Hepatocyte (in vitro differentiated cells): ENCODE measurements around the gene ZSWIM2.

Experiments used
- EZH2 ChIP-seq: fragments of 200-600 bp; sonication (generic); IDR thresholded peaks from 2 replicates; pipeline ENCODE4 v1.6.1; 2016; ENCODE audit warnings: antibody characterized with exemption, mild to moderate bottlenecking, borderline replicate concordance
- TF ChIP-seq, protein P1 (sequence below): fragments of 200-600 bp; sonication (generic); IDR thresholded peaks from 2 replicates; pipeline ENCODE4 v1.5.1; 2016; ENCODE audit warnings: antibody characterized with exemption, mild to moderate bottlenecking; ENCODE audit not compliant: poor library complexity

DNA sequence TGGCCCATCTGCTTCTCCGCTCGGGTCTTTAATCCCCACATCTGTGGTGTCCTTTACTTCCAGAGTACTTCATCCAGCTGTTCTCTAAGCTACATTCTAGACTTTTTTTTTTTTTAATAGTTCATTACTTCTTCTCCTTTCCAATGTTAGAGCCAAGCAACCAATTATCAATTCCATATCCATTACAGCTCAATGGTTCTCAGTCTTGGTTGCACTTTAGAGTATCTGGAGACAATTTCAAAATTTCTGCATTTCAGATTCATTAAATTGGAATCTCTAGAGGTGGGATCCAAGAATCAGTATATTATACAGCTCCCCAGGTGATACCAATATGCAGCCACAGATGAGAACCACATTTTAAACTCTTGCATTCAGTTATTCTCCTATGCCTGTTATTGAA is 43.9 kb upstream of the ZSWIM2 start:
- TF ChIP-seq, protein P1, sequence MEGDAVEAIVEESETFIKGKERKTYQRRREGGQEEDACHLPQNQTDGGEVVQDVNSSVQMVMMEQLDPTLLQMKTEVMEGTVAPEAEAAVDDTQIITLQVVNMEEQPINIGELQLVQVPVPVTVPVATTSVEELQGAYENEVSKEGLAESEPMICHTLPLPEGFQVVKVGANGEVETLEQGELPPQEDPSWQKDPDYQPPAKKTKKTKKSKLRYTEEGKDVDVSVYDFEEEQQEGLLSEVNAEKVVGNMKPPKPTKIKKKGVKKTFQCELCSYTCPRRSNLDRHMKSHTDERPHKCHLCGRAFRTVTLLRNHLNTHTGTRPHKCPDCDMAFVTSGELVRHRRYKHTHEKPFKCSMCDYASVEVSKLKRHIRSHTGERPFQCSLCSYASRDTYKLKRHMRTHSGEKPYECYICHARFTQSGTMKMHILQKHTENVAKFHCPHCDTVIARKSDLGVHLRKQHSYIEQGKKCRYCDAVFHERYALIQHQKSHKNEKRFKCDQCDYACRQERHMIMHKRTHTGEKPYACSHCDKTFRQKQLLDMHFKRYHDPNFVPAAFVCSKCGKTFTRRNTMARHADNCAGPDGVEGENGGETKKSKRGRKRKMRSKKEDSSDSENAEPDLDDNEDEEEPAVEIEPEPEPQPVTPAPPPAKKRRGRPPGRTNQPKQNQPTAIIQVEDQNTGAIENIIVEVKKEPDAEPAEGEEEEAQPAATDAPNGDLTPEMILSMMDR = no peak
- no peak for TF ChIP-seq EZH2
